BLaER1 treated with 17β-estradiol and CSF1 and Interleukin-3, amounts not matched to agents 10 nM and 100 nM (cell line): ENCODE results near the gene IQCK.

Source experiments
- H3K27ac ChIP-seq, 11 experiments: shearing (Covaris generic); formaldehyde crosslinking; 2 replicates each; pipeline ENCODE4 v1.8.1; 2022
- H3K27me3 ChIP-seq, 11 experiments: shearing (Covaris generic); formaldehyde crosslinking; 2 replicates each; pipeline ENCODE4 v1.8.1; 2022
- H3K36me3 ChIP-seq, 11 experiments: shearing (Covaris generic); formaldehyde crosslinking; 2 replicates each; pipeline ENCODE4 v1.8.1; 2022
- H3K4me1 ChIP-seq, 10 experiments: shearing (Covaris generic); formaldehyde crosslinking; 2 replicates each; pipeline ENCODE4 v1.8.1; 2022
- H3K4me2 ChIP-seq, 11 experiments: shearing (Covaris generic); formaldehyde crosslinking; 2 replicates each; pipeline ENCODE4 v1.8.1; 2022
- H3K4me3 ChIP-seq, 10 experiments: shearing (Covaris generic); formaldehyde crosslinking; 2 replicates each; pipeline ENCODE4 v1.8.1; 2022
- H3K9ac ChIP-seq, 11 experiments: shearing (Covaris generic); formaldehyde crosslinking; 2 replicates each; pipeline ENCODE4 v1.8.1; 2022
- H3K9me3 ChIP-seq, 11 experiments: shearing (Covaris generic); formaldehyde crosslinking; replicated peaks in 1 of 11; 2 replicates each; pipeline ENCODE4 v1.8.1; 2022
- H4K20me1 ChIP-seq, 11 experiments: shearing (Covaris generic); formaldehyde crosslinking; 2 replicates each; pipeline ENCODE4 v1.8.1; 2022
- Cebpa-rat ChIP-seq, 11 experiments: shearing (Covaris generic); IDR thresholded peaks; 2 replicates each; pipeline ENCODE4 v1.8.1; 2022

IQCK gene

GRCh38 chr16:19894586-19894985, 176.5 kb downstream of the IQCK start:
- H3K4me3 ChIP-seq, result no peak overlapping the region
- H4K20me1 ChIP-seq, result no peaks in the 10 kb centered on the region; a peak in 1 of 22 replicates
- no peaks in the 10 kb centered on the region for H3K4me1 ChIP-seq
- TF ChIP-seq Cebpa-rat (IDR thresholded peaks at IDR 0.05), result no peak
- H3K36me3 ChIP-seq, result no peaks in the 10 kb centered on the region
- peaks cover 0 to 7% (median 0%) of the 10 kb centered on the region in 11 experiments; a peak in 2 of 22 replicates for H3K9me3 ChIP-seq
- H3K27me3 ChIP-seq, result no peaks in the 10 kb centered on the region
- H3K4me2 ChIP-seq, result no peak overlapping the region
- H3K27ac ChIP-seq, result no peak overlapping the region
- no peak overlapping the region for H3K9ac ChIP-seq

- no peak overlapping the region for H3K4me2 ChIP-seq
- no peak overlapping the region for H3K4me3 ChIP-seq
- H3K36me3 ChIP-seq, result no peaks in the 10 kb centered on the region
- no peaks in the 10 kb centered on the region for H3K27me3 ChIP-seq
- H3K9me3 ChIP-seq, result peaks cover 0 to 4% (median 0%) of the 10 kb centered on the region in 11 experiments; a peak in 1 of 22 replicates
- no peak for TF ChIP-seq Cebpa-rat (IDR thresholded peaks at IDR 0.05)
- H3K27ac ChIP-seq, result no peak overlapping the region
- H3K9ac ChIP-seq, result no peak overlapping the region
- H4K20me1 ChIP-seq, result no peaks in the 10 kb centered on the region; a peak in 1 of 22 replicates
- no peaks in the 10 kb centered on the region for H3K4me1 ChIP-seq
Measured at GRCh38 chr16:19896951-19897350, 178.9 kb downstream of the IQCK start.

GRCh38 chr16:19898166-19898565, 180.1 kb downstream of the IQCK start:
- H3K4me2 ChIP-seq, result no peak overlapping the region
- H3K27ac ChIP-seq, result no peak overlapping the region
- peaks cover 0 to 4% (median 0%) of the 10 kb centered on the region in 11 experiments; a peak in 1 of 22 replicates for H3K9me3 ChIP-seq
- TF ChIP-seq Cebpa-rat (IDR thresholded peaks at IDR 0.05), result no peak
- H3K9ac ChIP-seq, result no peak overlapping the region
- no peak overlapping the region for H3K4me3 ChIP-seq
- no peaks in the 10 kb centered on the region for H3K27me3 ChIP-seq
- no peaks in the 10 kb centered on the region for H3K36me3 ChIP-seq
- no peaks in the 10 kb centered on the region for H3K4me1 ChIP-seq
- H4K20me1 ChIP-seq, result no peaks in the 10 kb centered on the region; a peak in 1 of 22 replicates

GRCh38 chr16:19898924-19899604, 181.0 kb downstream of the IQCK start:
- no peaks in the 10 kb centered on the region for H3K36me3 ChIP-seq
- no peak overlapping the region for H3K4me3 ChIP-seq
- H3K27ac ChIP-seq, result no peak overlapping the region
- no peaks in the 10 kb centered on the region for H3K27me3 ChIP-seq
- no peaks in the 10 kb centered on the region; a peak in 1 of 22 replicates for H4K20me1 ChIP-seq
- H3K4me2 ChIP-seq, result no peak overlapping the region
- peaks cover 0 to under 1% (median 0%) of the 10 kb centered on the region in 11 experiments; a peak in 1 of 22 replicates for H3K9me3 ChIP-seq
- no peak overlapping the region for H3K9ac ChIP-seq
- no peak for TF ChIP-seq Cebpa-rat (IDR thresholded peaks at IDR 0.05)
- no peaks in the 10 kb centered on the region for H3K4me1 ChIP-seq

- no peaks in the 10 kb centered on the region for H3K27me3 ChIP-seq
- no peaks in the 10 kb centered on the region for H3K36me3 ChIP-seq
- H4K20me1 ChIP-seq, result no peaks in the 10 kb centered on the region; a peak in 1 of 22 replicates
- TF ChIP-seq Cebpa-rat (IDR thresholded peaks at IDR 0.05), result no peak
- no peak overlapping the region for H3K4me3 ChIP-seq
- no peak overlapping the region for H3K4me2 ChIP-seq
- H3K9me3 ChIP-seq, result no peaks in the 10 kb centered on the region
- H3K9ac ChIP-seq, result no peak overlapping the region
- H3K4me1 ChIP-seq, result no peaks in the 10 kb centered on the region
- H3K27ac ChIP-seq, result no peak overlapping the region
Measured at GRCh38 chr16:19899605-19899955, 181.5 kb downstream of the IQCK start.

- Histone ChIP-seq H3K27me3 (no peaks in the 10 kb centered on the region), H3K4me2 (no peak overlapping the region)
- no peak for TF ChIP-seq Cebpa-rat (IDR thresholded peaks at IDR 0.05)
Measured at GRCh38 chr16:19901164-19901563, 183.1 kb downstream of the IQCK start.

GRCh38 chr16:19907161-19907992, 189.3 kb downstream of the IQCK start:
- no peaks in the 10 kb centered on the region for H4K20me1 ChIP-seq
- peak overlapping the region in 1 of 11 experiments; percentile 59; a peak in 2 of 22 replicates for H3K4me2 ChIP-seq
- no peak for TF ChIP-seq Cebpa-rat (IDR thresholded peaks at IDR 0.05)
- no peaks in the 10 kb centered on the region for H3K9me3 ChIP-seq
- no peaks in the 10 kb centered on the region for H3K27me3 ChIP-seq
- H3K4me3 ChIP-seq, result no peak overlapping the region
- peaks cover 0 to 7% (median 0%) of the 10 kb centered on the region in 10 experiments; a peak in 2 of 20 replicates for H3K4me1 ChIP-seq
- H3K9ac ChIP-seq, result peak overlapping the region in 2 of 11 experiments; percentile 15 to 35; a peak in 2 of 22 replicates
- no peaks in the 10 kb centered on the region for H3K36me3 ChIP-seq
- no peak overlapping the region for H3K27ac ChIP-seq

More at GRCh38 chr16:19901164-19901563, 183.1 kb downstream of the IQCK start:
- no peak overlapping the region for H3K27ac ChIP-seq
- no peaks in the 10 kb centered on the region for H3K4me1 ChIP-seq
- no peak overlapping the region for H3K4me3 ChIP-seq
- no peaks in the 10 kb centered on the region for H3K9me3 ChIP-seq
- no peaks in the 10 kb centered on the region for H3K36me3 ChIP-seq
- no peak overlapping the region for H3K9ac ChIP-seq
- no peaks in the 10 kb centered on the region; a peak in 1 of 22 replicates for H4K20me1 ChIP-seq
